PFSK-1 (cell line): ENCODE measurements around the gene MIPEP.

Experiments
- POLR2AphosphoS5 ChIP-seq: IDR thresholded peaks from 2 replicates; pipeline ENCODE4 v1.6.1; 2012; ENCODE audit warnings: low read depth, mild to moderate bottlenecking, control low read depth, low read length, moderate library complexity
- SIN3A ChIP-seq: IDR thresholded peaks from 2 replicates; pipeline ENCODE4 v1.6.1; 2012; ENCODE audit warnings: mild to moderate bottlenecking, low read length, moderate library complexity, borderline replicate concordance; ENCODE audit not compliant: insufficient read depth
- TF ChIP-seq, protein P1 (sequence below), 2 experiments: IDR thresholded peaks; 2 replicates each; pipeline versions ENCODE4 v1.6.1 to v1.8.0; 2011 to 2012; ENCODE audit warnings: low read depth in 2 of 2, low read length in 2 of 2, control low read depth in 1 of 2, inconsistent platforms in 1 of 2, mild to moderate bottlenecking in 1 of 2, moderate library complexity in 1 of 2; ENCODE audit not compliant: insufficient read depth in 1 of 2

GRCh38 chr13:23844132-23844531, 45.1 kb downstream of the MIPEP start:
- TF ChIP-seq POLR2AphosphoS5: no peak
- TF ChIP-seq, protein P1, sequence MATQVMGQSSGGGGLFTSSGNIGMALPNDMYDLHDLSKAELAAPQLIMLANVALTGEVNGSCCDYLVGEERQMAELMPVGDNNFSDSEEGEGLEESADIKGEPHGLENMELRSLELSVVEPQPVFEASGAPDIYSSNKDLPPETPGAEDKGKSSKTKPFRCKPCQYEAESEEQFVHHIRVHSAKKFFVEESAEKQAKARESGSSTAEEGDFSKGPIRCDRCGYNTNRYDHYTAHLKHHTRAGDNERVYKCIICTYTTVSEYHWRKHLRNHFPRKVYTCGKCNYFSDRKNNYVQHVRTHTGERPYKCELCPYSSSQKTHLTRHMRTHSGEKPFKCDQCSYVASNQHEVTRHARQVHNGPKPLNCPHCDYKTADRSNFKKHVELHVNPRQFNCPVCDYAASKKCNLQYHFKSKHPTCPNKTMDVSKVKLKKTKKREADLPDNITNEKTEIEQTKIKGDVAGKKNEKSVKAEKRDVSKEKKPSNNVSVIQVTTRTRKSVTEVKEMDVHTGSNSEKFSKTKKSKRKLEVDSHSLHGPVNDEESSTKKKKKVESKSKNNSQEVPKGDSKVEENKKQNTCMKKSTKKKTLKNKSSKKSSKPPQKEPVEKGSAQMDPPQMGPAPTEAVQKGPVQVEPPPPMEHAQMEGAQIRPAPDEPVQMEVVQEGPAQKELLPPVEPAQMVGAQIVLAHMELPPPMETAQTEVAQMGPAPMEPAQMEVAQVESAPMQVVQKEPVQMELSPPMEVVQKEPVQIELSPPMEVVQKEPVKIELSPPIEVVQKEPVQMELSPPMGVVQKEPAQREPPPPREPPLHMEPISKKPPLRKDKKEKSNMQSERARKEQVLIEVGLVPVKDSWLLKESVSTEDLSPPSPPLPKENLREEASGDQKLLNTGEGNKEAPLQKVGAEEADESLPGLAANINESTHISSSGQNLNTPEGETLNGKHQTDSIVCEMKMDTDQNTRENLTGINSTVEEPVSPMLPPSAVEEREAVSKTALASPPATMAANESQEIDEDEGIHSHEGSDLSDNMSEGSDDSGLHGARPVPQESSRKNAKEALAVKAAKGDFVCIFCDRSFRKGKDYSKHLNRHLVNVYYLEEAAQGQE (IDR thresholded peaks at IDR 0.05; ENCODE audit: insufficient read depth in 1 of 2, low read depth in 2 of 2, low read length in 2 of 2): no peak
- TF ChIP-seq SIN3A: no peak
